Measurements from ENCODE around the gene RBM15B. TPM values are rescaled to one million over a fixed set of nuclear protein-coding genes. Genes with fewer than 3 reads are reported as not detected.

RBM15B gene
- total and polyA plus RNA-seq, 3 donors from 2014 or later = 27.1 to 41.4 (median 33.9) TPM

- H3K4me1 ChIP-seq = no peaks in the 10 kb centered on the region
- TF ChIP-seq, protein P1, sequence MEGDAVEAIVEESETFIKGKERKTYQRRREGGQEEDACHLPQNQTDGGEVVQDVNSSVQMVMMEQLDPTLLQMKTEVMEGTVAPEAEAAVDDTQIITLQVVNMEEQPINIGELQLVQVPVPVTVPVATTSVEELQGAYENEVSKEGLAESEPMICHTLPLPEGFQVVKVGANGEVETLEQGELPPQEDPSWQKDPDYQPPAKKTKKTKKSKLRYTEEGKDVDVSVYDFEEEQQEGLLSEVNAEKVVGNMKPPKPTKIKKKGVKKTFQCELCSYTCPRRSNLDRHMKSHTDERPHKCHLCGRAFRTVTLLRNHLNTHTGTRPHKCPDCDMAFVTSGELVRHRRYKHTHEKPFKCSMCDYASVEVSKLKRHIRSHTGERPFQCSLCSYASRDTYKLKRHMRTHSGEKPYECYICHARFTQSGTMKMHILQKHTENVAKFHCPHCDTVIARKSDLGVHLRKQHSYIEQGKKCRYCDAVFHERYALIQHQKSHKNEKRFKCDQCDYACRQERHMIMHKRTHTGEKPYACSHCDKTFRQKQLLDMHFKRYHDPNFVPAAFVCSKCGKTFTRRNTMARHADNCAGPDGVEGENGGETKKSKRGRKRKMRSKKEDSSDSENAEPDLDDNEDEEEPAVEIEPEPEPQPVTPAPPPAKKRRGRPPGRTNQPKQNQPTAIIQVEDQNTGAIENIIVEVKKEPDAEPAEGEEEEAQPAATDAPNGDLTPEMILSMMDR (IDR thresholded peaks at IDR 0.05) = no peak
- TF ChIP-seq POLR2A (IDR thresholded peaks at IDR 0.05) = no peak
- no peaks in the 10 kb centered on the region for H3K9me3 ChIP-seq
- 79 to 80% methylated on average over 8 of the region's 8 CpGs for WGBS, 2 donors
- no peak for DNase-seq
- no peak overlapping the region for H3K4me3 ChIP-seq
- H3K36me3 ChIP-seq (ENCODE audit: low read depth, missing control alignments) = no peaks in the 10 kb centered on the region
- intact Hi-C loops (cut with DNase I; ENCODE audit: low total_unique reads) = no loop called here
- H3K27ac ChIP-seq = no peak overlapping the region
- H3K27me3 ChIP-seq = no peaks in the 10 kb centered on the region
Observed at GRCh38 chr3:51355891-51356578, 35.0 kb upstream of the RBM15B start.

DNA sequence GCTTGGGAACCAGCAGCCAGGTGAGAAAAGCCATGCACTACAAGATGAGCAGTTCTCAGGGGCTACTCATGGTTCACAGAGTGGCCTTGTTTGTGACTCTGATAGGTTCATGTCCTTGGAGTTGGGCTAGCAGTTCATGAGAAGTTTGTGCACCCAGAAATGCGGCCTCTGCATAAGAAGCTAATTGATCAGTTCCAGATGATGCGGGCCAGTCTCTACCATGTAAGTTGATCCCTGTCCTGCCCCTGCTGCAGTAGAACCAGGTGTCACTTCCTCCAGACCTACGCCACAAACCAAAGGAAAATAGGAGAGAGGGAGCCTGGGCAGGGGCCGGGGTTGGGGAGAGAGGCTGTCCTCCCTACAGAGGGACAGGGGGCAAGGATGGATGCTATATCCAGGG, 33.2 kb upstream of the RBM15B start:
- Histone ChIP-seq H3K27ac (no peak overlapping the region), H3K36me3 (ENCODE audit: low read depth, missing control alignments) (no peaks in the 10 kb centered on the region), H3K4me3 (no peak overlapping the region), H3K4me1 (no peaks in the 10 kb centered on the region), H3K9me3 (no peaks in the 10 kb centered on the region), H3K27me3 (no peaks in the 10 kb centered on the region)
- DNase-seq = no peak
- TF ChIP-seq POLR2A (IDR thresholded peaks at IDR 0.05) = no peak
- TF ChIP-seq, protein P1 (IDR thresholded peaks at IDR 0.05) = no peak
- WGBS, 2 donors = 70 to 78% methylated on average over 4 of the region's 4 CpGs
- intact Hi-C loops (cut with DNase I; ENCODE audit: low total_unique reads) = no loop called here

DNA sequence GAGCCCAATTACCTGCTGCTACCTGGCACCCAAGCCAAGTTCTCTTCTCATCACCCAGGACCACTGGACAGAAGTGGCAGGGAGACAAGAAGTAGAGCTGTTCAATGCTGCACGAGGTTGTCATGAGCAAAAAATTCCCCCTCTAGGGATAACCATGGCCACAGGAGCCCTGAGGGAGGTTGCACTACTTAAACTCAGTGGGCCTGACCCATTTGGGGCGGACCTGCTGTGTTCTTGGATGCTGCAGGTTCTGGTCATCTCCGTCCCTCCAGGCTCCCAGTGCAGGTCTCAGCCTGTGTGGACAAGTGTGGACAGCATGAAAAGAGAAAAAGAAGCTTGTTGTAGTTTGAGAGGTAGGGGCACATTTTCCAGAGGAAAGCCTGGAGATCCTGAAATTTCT, 32.1 kb upstream of the RBM15B start:
- Histone ChIP-seq H3K27me3 (no peaks in the 10 kb centered on the region), H3K36me3 (ENCODE audit: low read depth, missing control alignments) (no peaks in the 10 kb centered on the region), H3K4me1 (no peaks in the 10 kb centered on the region), H3K4me3 (no peak overlapping the region), H3K9me3 (no peaks in the 10 kb centered on the region), H3K27ac (no peak overlapping the region)
- TF ChIP-seq, protein P1 (IDR thresholded peaks at IDR 0.05) = no peak
- TF ChIP-seq POLR2A (IDR thresholded peaks at IDR 0.05) = no peak
- 85 to 88% methylated on average over 3 of the region's 3 CpGs for WGBS, 2 donors
- intact Hi-C loops (cut with DNase I; ENCODE audit: low total_unique reads) = no loop called here
- DNase-seq = no peak

GRCh38 chr3:51360806-51361205, 30.3 kb upstream of the RBM15B start:
- no peak for TF ChIP-seq POLR2A (IDR thresholded peaks at IDR 0.05)
- TF ChIP-seq, protein P1 (IDR thresholded peaks at IDR 0.05) = no peak
- Histone ChIP-seq H3K36me3 (ENCODE audit: low read depth, missing control alignments) (no peaks in the 10 kb centered on the region), H3K9me3 (no peaks in the 10 kb centered on the region), H3K4me1 (no peaks in the 10 kb centered on the region), H3K27ac (no peak overlapping the region), H3K27me3 (no peaks in the 10 kb centered on the region), H3K4me3 (no peak overlapping the region)
- DNase-seq = no peak
- intact Hi-C loops (cut with DNase I; ENCODE audit: low total_unique reads) = no loop called here
- 86 to 100% methylated on average over 3 of the region's 3 CpGs for WGBS, 2 donors

- H3K27me3 ChIP-seq = no peaks in the 10 kb centered on the region
- TF ChIP-seq POLR2A (IDR thresholded peaks at IDR 0.05) = no peak
- TF ChIP-seq, protein P1 (IDR thresholded peaks at IDR 0.05) = no peak
- no peak for DNase-seq
- intact Hi-C loops (cut with DNase I; ENCODE audit: low total_unique reads) = no loop called here
- H3K4me1 ChIP-seq = no peaks in the 10 kb centered on the region
- 93 to 100% methylated on average over 3 to 6 of the region's 6 CpGs for WGBS, 2 donors
- no peak overlapping the region for H3K27ac ChIP-seq
- H3K9me3 ChIP-seq = no peaks in the 10 kb centered on the region
- no peaks in the 10 kb centered on the region for H3K36me3 ChIP-seq (ENCODE audit: low read depth, missing control alignments)
- no peak overlapping the region for H3K4me3 ChIP-seq
Observed at GRCh38 chr3:51361746-51362145, 29.3 kb upstream of the RBM15B start.

All from testis (tissue), 3 donors.